ENCODE results near the gene GSDME. TPM values are rescaled to one million over a fixed set of nuclear protein-coding genes. Genes with fewer than 3 reads are reported as not detected.
A peak's percentile ranks its signal among the peaks of the same experiment; 100 is the strongest.

Gene GSDME
- total and polyA plus RNA-seq, 2 of the 4 experiments (the other 2 are of a cell fraction), result 75.2 to 78.7 TPM

DNA sequence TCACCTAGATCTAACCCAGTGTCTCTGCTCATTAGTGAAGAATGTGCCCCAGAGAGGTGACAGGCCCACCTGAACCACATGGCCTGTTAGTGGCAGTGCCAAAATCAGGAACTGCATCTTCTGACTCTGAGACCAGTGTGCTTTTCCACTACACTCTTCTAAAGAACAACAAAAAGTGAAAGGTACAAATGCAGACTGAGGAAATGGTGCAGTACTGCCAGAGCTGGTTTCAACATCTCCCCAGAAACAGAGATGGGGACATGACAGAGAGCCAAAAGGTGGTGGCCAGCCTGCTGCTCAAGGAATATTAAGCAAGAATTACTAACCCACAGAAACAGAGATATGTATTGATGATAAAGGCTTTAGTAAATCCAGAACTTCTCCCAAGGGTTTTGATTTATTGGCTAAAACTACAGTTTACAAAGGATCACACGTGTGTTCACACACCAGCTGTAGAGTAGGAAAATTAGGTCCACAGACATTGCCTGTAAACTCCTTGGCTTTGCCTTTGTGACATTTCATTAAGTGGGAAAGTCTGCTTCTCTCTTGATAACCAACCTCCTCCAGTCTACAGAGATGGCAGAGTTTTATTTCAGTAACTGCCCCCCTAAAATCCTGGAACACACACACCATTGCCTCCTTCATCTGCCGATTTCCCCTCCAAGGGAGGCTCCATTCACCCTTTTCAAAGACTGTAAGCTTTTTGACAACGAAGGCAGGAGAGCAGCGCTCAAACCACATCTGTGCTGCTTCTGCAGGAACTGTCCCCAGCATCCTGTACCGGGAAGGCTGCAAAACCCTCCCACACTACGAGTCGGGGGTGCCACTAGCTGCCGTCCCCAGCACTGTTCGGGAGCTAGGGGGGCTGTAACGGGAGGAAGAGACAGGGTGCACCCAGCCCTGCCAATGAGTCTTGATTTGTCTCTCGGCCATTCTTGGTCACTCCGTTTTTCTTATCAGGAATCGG lies 29.8 kb downstream of the GSDME start:
- Histone ChIP-seq H4K8ac (ENCODE audit: low read depth in 2 of 2, low read length in 2 of 2) (no peak overlapping the region), H2AK9ac (replicated peaks; ENCODE audit: low read depth, low read length, poor library complexity) (no peak overlapping the region), H2AFZ (replicated peaks; ENCODE audit: low read length, poor library complexity) (no peak overlapping the region), H3K4me1 (ENCODE audit: control insufficient read depth, insufficient read depth, low read length) (peaks cover 3% of the 10 kb centered on the region; the same call in 1 of the 2 replicates), H4K20me1 (ENCODE audit: insufficient read depth, low read length) (no peaks in the 10 kb centered on the region), H3K9me3 (ENCODE audit: control insufficient read depth, insufficient read depth, low read length) (no peaks in the 10 kb centered on the region), H3K23ac (ENCODE audit: low read depth, low read length) (no peak overlapping the region), H2BK120ac (ENCODE audit: low read depth, low read length) (no peak overlapping the region), H4K91ac (ENCODE audit: insufficient read depth, low read depth, low read length) (no peak overlapping the region), H2BK15ac (ENCODE audit: low read depth, low read length) (no peak overlapping the region), H3K4me2 (ENCODE audit: low read depth, low read length) (no peak overlapping the region), H3K36me3 (ENCODE audit: control insufficient read depth, insufficient read depth, low read length) (peaks cover 2% of the 10 kb centered on the region), H3K14ac (replicated peaks; ENCODE audit: low read depth, low read length) (no peak overlapping the region), H3K56ac (ENCODE audit: extremely low read depth, insufficient read depth, low read length) (no peak overlapping the region), H3K9ac (ENCODE audit: low read depth, low read length) (no peak overlapping the region), H3K4ac (ENCODE audit: low read depth, low read length) (no peak overlapping the region), H2AK5ac (ENCODE audit: low read depth, low read length) (peak overlapping the region; percentile 27; the same call in 1 of the 2 replicates), H2BK20ac (ENCODE audit: low read depth, low read length) (no peak overlapping the region), H2BK5ac (ENCODE audit: low read depth, low read length, poor library complexity, severe bottlenecking) (no peak overlapping the region), H3K4me3 (ENCODE audit: insufficient read depth, low read depth, low read length) (no peak overlapping the region), H4K5ac (ENCODE audit: low read depth, low read length) (no peak overlapping the region; the same call in 1 of the 2 replicates), H3K18ac (ENCODE audit: low read depth, low read length) (no peak overlapping the region), H3K9me1 (ENCODE audit: insufficient read depth, low read length) (peaks cover 12% of the 10 kb centered on the region; the same call in 1 of the 2 replicates), H3K27me3 (ENCODE audit: control insufficient read depth, insufficient read depth, low read length) (no peaks in the 10 kb centered on the region), H3K27ac (ENCODE audit: insufficient read depth, low read length) (no peak overlapping the region), H3K79me1 (ENCODE audit: low read depth in 1 of 2, low read length in 2 of 2) (peaks cover 49 to 73% of the 10 kb centered on the region in 2 experiments)
- WGBS, 2 experiments (ENCODE audit: extremely low coverage in 2 of 2, insufficient read length in 1 of 2), result 96% methylated on average over 4 of the region's 13 CpGs; no CpG with 5 or more reads in 1 of the 2 experiments
- BruUV-seq (replicated peaks), result no TSS peak
- dilution Hi-C loops (cut with HindIII; ENCODE audit: low sequenced_read_pairs, unreplicated experiment), result no loop called here
- intact Hi-C loops (cut with micrococcal nuclease), result no loop called here
- ATAC-seq (ENCODE audit: low read depth) (no peak), DNase-seq (no peak)
- ChIA-PET POLR2A (ENCODE audit: unreplicated experiment) (interaction anchor here (0.6 kb wide), 1 partner anchor 152 kb away, joined by 4 read pairs; no protein-coding TSS in a partner anchor), CTCF (no interaction called here)
- in situ Hi-C loops (cut with MboI; ENCODE audit: low sequenced_read_pairs), result no loop called here
- TF ChIP-seq FOS (IDR thresholded peaks at IDR 0.05; ENCODE audit: low read depth, low read length) (no peak), MAFK (IDR thresholded peaks at IDR 0.05; ENCODE audit: low read depth, low read length) (no peak), MXI1 (IDR thresholded peaks at IDR 0.05; ENCODE audit: borderline replicate concordance, low read depth, low read length) (no peak), RAD21 (IDR thresholded peaks at IDR 0.05; ENCODE audit: low read length) (no peak), NFE2L2 (IDR thresholded peaks at IDR 0.05; ENCODE audit: low read depth, low read length) (no peak), MAZ (IDR thresholded peaks at IDR 0.05; ENCODE audit: borderline replicate concordance, low read depth, low read length) (no peak), CEBPB (IDR thresholded peaks at IDR 0.05; ENCODE audit: low read depth, low read length) (no peak), RCOR1 (IDR thresholded peaks at IDR 0.05; ENCODE audit: insufficient replicate concordance, low read length) (no peak), BHLHE40 (IDR thresholded peaks at IDR 0.05; ENCODE audit: low read depth, low read length) (no peak)
- TF ChIP-seq, protein P1, sequence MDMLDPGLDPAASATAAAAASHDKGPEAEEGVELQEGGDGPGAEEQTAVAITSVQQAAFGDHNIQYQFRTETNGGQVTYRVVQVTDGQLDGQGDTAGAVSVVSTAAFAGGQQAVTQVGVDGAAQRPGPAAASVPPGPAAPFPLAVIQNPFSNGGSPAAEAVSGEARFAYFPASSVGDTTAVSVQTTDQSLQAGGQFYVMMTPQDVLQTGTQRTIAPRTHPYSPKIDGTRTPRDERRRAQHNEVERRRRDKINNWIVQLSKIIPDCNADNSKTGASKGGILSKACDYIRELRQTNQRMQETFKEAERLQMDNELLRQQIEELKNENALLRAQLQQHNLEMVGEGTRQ (IDR thresholded peaks at IDR 0.05; ENCODE audit: low read depth, low read length), result no peak
- TF ChIP-seq, protein P2, sequence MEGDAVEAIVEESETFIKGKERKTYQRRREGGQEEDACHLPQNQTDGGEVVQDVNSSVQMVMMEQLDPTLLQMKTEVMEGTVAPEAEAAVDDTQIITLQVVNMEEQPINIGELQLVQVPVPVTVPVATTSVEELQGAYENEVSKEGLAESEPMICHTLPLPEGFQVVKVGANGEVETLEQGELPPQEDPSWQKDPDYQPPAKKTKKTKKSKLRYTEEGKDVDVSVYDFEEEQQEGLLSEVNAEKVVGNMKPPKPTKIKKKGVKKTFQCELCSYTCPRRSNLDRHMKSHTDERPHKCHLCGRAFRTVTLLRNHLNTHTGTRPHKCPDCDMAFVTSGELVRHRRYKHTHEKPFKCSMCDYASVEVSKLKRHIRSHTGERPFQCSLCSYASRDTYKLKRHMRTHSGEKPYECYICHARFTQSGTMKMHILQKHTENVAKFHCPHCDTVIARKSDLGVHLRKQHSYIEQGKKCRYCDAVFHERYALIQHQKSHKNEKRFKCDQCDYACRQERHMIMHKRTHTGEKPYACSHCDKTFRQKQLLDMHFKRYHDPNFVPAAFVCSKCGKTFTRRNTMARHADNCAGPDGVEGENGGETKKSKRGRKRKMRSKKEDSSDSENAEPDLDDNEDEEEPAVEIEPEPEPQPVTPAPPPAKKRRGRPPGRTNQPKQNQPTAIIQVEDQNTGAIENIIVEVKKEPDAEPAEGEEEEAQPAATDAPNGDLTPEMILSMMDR (conservative IDR thresholded peaks at IDR 0.05; ENCODE audit: low read depth, low read length), result no peak
- TF ChIP-seq, protein P3, sequence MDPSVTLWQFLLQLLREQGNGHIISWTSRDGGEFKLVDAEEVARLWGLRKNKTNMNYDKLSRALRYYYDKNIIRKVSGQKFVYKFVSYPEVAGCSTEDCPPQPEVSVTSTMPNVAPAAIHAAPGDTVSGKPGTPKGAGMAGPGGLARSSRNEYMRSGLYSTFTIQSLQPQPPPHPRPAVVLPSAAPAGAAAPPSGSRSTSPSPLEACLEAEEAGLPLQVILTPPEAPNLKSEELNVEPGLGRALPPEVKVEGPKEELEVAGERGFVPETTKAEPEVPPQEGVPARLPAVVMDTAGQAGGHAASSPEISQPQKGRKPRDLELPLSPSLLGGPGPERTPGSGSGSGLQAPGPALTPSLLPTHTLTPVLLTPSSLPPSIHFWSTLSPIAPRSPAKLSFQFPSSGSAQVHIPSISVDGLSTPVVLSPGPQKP (IDR thresholded peaks at IDR 0.05; ENCODE audit: borderline replicate concordance, low read depth, low read length), result no peak
